ENCODE data around the gene FAM43A. TPM values are rescaled to one million over a fixed set of nuclear protein-coding genes. Genes with fewer than 3 reads are reported as not detected.

FAM43A gene
- total and polyA plus RNA-seq, 9 of the 15 experiments (the other 6 are each of a cell fraction or from before 2014, with no cell fraction given): 0.03 to 1.2 (median 0.21) TPM

GRCh38 chr3:194671900-194672808 is 13.5 kb upstream of the FAM43A start, which contains the start of gene LSG1 (continued):
- TF ChIP-seq VEZF1 (CRISPR knock-in tag; IDR thresholded peaks at IDR 0.05) (peak; percentile 58; the same call in 1 of the 2 replicates), NR4A1 (CRISPR knock-in tag; IDR thresholded peaks at IDR 0.05) (no peak), NR4A1 (tag; IDR thresholded peaks at IDR 0.05) (peak; percentile 61; the same call in 1 of the 2 replicates), ZNF197 (CRISPR knock-in tag; IDR thresholded peaks at IDR 0.05; ENCODE audit: low read depth) (peak; percentile 61; the same call in 1 of the 2 replicates), RBM34 (IDR thresholded peaks at IDR 0.05; ENCODE audit: borderline replicate concordance, insufficient read depth, low read length) (no peak), ARID4B (CRISPR knock-in tag; IDR thresholded peaks at IDR 0.05) (peak; percentile 73), RBM15 (IDR thresholded peaks at IDR 0.05; ENCODE audit: insufficient read depth, low read length) (no peak), SNIP1 (IDR thresholded peaks at IDR 0.05; ENCODE audit: low read depth) (no peak), SAFB2 (IDR thresholded peaks at IDR 0.05; ENCODE audit: borderline replicate concordance, low read depth, low read length, severe bottlenecking) (no peak), FOSL1 (tag; conservative IDR thresholded peaks at IDR 0.05) (peak; percentile 68), PTBP1 (IDR thresholded peaks at IDR 0.05; ENCODE audit: low read depth, low read length) (no peak), MLX (CRISPR knock-in tag; conservative IDR thresholded peaks at IDR 0.05) (no peak), ESRRB (CRISPR knock-in tag; IDR thresholded peaks at IDR 0.05; ENCODE audit: borderline replicate concordance) (no peak), PTRF (tag; IDR thresholded peaks at IDR 0.05) (no peak), EP300 (IDR thresholded peaks at IDR 0.05; ENCODE audit: low read length) (0 out of 2 replicates have a peak, but pooled peaks have one; percentile 41), FOXJ2 (tag; IDR thresholded peaks at IDR 0.05) (0 out of 2 replicates have a peak, but pooled peaks have one; percentile 56), RFX1 (IDR thresholded peaks at IDR 0.05) (peak; percentile 76), CREB3 (tag; conservative IDR thresholded peaks at IDR 0.05; ENCODE audit: low read depth) (no peak), PHF20 (IDR thresholded peaks at IDR 0.05; ENCODE audit: partially characterized antibody) (peak; percentile 96)

Measured in K562 (cell line).